ENCODE data around the gene GPATCH2L. TPM values are rescaled to one million over a fixed set of nuclear protein-coding genes. Genes with fewer than 3 reads are reported as not detected.

The GPATCH2L gene
- total and polyA plus RNA-seq, 7 donors = 1.8 to 76.4 (median 40.7) TPM

DNA sequence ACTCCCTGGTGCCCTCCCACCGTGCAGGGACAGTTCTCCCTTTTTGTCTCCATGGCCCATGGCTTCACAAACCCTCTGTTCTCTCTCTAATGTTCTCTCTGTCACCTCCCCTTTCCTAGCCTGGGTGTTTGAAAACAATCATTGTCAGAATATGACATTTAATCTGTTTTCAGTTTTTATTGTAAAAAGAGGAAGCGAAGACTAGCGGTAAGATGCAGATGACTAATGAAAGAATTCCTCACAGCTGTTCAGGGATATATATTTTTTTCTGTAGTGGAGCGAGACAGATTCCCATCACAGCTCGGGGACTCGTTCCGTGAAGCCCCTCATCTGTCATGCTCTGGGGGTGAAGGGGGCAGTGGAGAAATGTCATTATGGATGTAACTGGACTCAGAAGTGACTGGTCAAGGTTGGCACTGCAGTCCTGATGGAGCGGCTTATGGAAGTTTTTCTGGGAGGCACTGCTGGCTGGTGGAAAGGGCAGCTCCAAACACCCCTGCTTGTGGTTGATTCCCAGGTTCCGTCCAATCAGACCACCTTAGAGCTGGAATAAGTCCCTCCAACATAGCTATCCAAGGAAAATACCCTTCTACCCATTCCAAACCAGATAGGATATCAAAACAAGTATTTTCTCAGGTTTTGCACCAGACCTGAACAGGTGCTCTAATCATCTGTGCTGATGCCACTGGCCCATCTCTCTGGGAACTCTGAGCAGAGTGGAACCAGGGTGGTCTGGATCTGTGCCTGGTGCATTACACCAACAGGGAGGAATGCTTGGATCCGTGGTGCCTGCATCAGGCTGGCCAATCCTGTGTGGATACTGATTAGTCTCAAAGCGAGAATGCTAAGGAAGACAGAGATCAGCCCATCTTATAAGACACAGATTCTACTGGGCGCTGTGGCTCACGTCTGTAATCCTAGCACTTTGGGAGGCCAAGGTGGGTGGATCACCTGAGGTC is 84.7 kb downstream of the GPATCH2L start:
- H3K36me3 ChIP-seq = no peaks in the 10 kb centered on the region
- H3K27ac ChIP-seq = no peak overlapping the region
- no peak for TF ChIP-seq CTCF (IDR thresholded peaks at IDR 0.05)
- no peak for TF ChIP-seq POLR2AphosphoS5 (IDR thresholded peaks at IDR 0.05)
- TF ChIP-seq EP300 (IDR thresholded peaks at IDR 0.05) = no peak
- TF ChIP-seq POLR2A (IDR thresholded peaks at IDR 0.05) = no peak
- intact Hi-C loops (cut with DNase I) = no loop called here
- peaks cover 0 to 3% (median 1%) of the 10 kb centered on the region in 4 donors for H3K9me3 ChIP-seq
- no peak for DNase-seq
- H3K4me3 ChIP-seq = no peak overlapping the region
- no peaks in the 10 kb centered on the region for H3K4me1 ChIP-seq
- no peaks in the 10 kb centered on the region for H3K27me3 ChIP-seq
- WGBS, 2 donors = 77 to 86% methylated on average over 13 of the region's 13 CpGs

GRCh38 chr14:76237349-76237990 is 85.7 kb downstream of the GPATCH2L start:
- Histone ChIP-seq H3K36me3 (no peaks in the 10 kb centered on the region), H3K27me3 (no peaks in the 10 kb centered on the region), H3K4me3 (no peak overlapping the region), H3K4me1 (no peaks in the 10 kb centered on the region), H3K9me3 (peaks cover 0 to 5% (median 1%) of the 10 kb centered on the region in 4 donors), H3K27ac (no peak overlapping the region)
- intact Hi-C loops (cut with DNase I) = no loop called here
- no peak for DNase-seq
- 59 to 76% methylated on average over 6 of the region's 6 CpGs for WGBS, 2 donors
- TF ChIP-seq POLR2AphosphoS5 (IDR thresholded peaks at IDR 0.05) (no peak), CTCF (IDR thresholded peaks at IDR 0.05) (no peak), EP300 (IDR thresholded peaks at IDR 0.05) (no peak), POLR2A (IDR thresholded peaks at IDR 0.05) (no peak)

DNA sequence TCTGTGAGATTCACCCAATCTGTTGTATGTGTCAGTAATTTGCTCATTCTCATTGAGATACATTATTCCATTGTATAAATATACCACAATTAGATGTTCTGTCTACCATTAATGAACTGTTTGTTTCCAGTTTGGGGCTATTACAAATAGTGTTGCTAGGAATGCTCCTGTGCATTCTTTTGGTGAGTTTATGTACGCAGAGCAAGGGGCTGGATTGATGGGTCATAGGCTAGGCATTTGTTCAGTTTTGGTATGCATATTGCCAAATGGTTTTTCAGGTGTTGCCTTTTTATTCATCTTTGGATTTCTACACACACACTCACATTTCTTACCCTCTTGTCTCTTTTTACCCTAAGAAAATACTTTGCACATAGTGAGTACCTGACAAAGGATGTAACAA is 93.4 kb downstream of the GPATCH2L start:
- Histone ChIP-seq H3K4me1 (no peaks in the 10 kb centered on the region), H3K27ac (no peak overlapping the region), H3K4me3 (no peak overlapping the region), H3K9me3 (peaks cover 0 to 6% (median 1%) of the 10 kb centered on the region in 4 donors), H3K36me3 (no peaks in the 10 kb centered on the region), H3K27me3 (no peaks in the 10 kb centered on the region)
- TF ChIP-seq CTCF (IDR thresholded peaks at IDR 0.05) = no peak
- no peak for TF ChIP-seq POLR2A (IDR thresholded peaks at IDR 0.05)
- TF ChIP-seq POLR2AphosphoS5 (IDR thresholded peaks at IDR 0.05) = no peak
- no peak for TF ChIP-seq EP300 (IDR thresholded peaks at IDR 0.05)
- DNase-seq = no peak
- intact Hi-C loops (cut with DNase I) = no loop called here
- WGBS, 2 donors = 86 to 92% methylated on average over 1 of the region's 1 CpG

- H3K27ac ChIP-seq = no peak overlapping the region
- no peaks in the 10 kb centered on the region for H3K9me3 ChIP-seq
- H3K4me3 ChIP-seq = no peak overlapping the region
- 13 to 25% methylated on average over 9 of the region's 9 CpGs for WGBS, 2 donors
- DNase-seq = no peak
- intact Hi-C loops (cut with DNase I) = no loop called here
- H3K27me3 ChIP-seq = no peaks in the 10 kb centered on the region
- H3K4me1 ChIP-seq = no peaks in the 10 kb centered on the region
- H3K36me3 ChIP-seq = no peaks in the 10 kb centered on the region
- TF ChIP-seq EP300 (IDR thresholded peaks at IDR 0.05) (no peak), POLR2A (IDR thresholded peaks at IDR 0.05) (no peak), CTCF (IDR thresholded peaks at IDR 0.05) (no peak), POLR2AphosphoS5 (IDR thresholded peaks at IDR 0.05) (no peak)
Observed at GRCh38 chr14:76250302-76250701, 98.6 kb downstream of the GPATCH2L start.
